K562 (cell line): Measurements from ENCODE around the gene MAN2A1. TPM values are rescaled to one million over a fixed set of nuclear protein-coding genes. Genes with fewer than 3 reads are reported as not detected.

Experiments
- ATAC-seq: fragments of 200-7000 bp; cut with Tn5 transposase; 3 replicates; pipeline ENCODE4 v1.9.1; 2020; ENCODE audit warnings: moderate library complexity
- BruUV-seq: library from RNA; stranded (reverse); fragments of 400-500 nt; replicated peaks from 2 replicates; lab custom pipeline; 2021; lab: Mats Ljungman, UMichigan
- CTCF ChIA-PET: fragments of 300-600 bp; formaldehyde crosslinking; extraction: SDS; loops from one replicate; lab custom pipeline; 2021; ENCODE audit warnings: low intra/inter-chr PET ratio; lab: Yijun Ruan, JAX
- POLR2A ChIA-PET: fragments of 300-600, 350-650 bp; sonication (Branson Sonifier 250); formaldehyde crosslinking; extraction: SDS; loops from one replicate; lab custom pipeline; 2021; ENCODE audit warnings: antibody characterized with exemption, inconsistent platforms; lab: Yijun Ruan, JAX
- DNase-seq, 4 experiments: peaks; one replicate each; pipeline versions ENCODE4 v3.0.0 to v3.0.0-alpha.2; 2011 to 2018; ENCODE audit warnings: low spot score in 3 of 4, mixed read lengths in 3 of 4; ENCODE audit errors: extremely low read depth in 1 of 4
- FAIRE-seq: peaks from 2 replicates; lab custom pipeline; 2011; peaks lifted over from hg19 to GRCh38; lab: Jason Lieb, UNC
- H2AFZ ChIP-seq: 2 replicates; pipeline ENCODE4 v1.6.0; 2011; ENCODE audit warnings: low read depth, low read length, control low read depth, inconsistent platforms
- H3K27ac ChIP-seq: fragments of 200-600 bp; 3 replicates; pipeline ENCODE4 v1.8.0; 2011; ENCODE audit warnings: low read depth, mild to moderate bottlenecking, control low read depth, inconsistent platforms, low read length, moderate library complexity, mixed read lengths; ENCODE audit errors: extremely low read depth
- H3K27me3 ChIP-seq, 2 experiments: fragments of 300-600 bp in 1 of 2; 2 replicates in 1 of 2; 3 replicates in 1 of 2; pipeline versions ENCODE4 v1.6.0 to v1.8.0; 2011; ENCODE audit warnings: inconsistent platforms in 2 of 2, low read length in 2 of 2, mild to moderate bottlenecking in 1 of 2, mixed read lengths in 1 of 2, moderate library complexity in 1 of 2; ENCODE audit not compliant: control insufficient read depth in 2 of 2, insufficient read depth in 2 of 2
- H3K36me3 ChIP-seq: fragments of 300-600 bp; 3 replicates; pipeline ENCODE4 v1.8.0; 2011; ENCODE audit warnings: mild to moderate bottlenecking, low read length, inconsistent platforms; ENCODE audit not compliant: control insufficient read depth, insufficient read depth
- H3K4me1 ChIP-seq, 2 experiments: fragments of 200-600 bp in 1 of 2; replicated peaks in 1 of 2; 2 replicates in 1 of 2; 3 replicates in 1 of 2; pipeline versions ENCODE4 v1.5.1 to v1.8.0; 2011; ENCODE audit warnings: inconsistent platforms in 2 of 2, low read length in 2 of 2, mild to moderate bottlenecking in 1 of 2, mixed read lengths in 1 of 2, moderate library complexity in 1 of 2; ENCODE audit not compliant: control insufficient read depth in 2 of 2, insufficient read depth in 2 of 2
- H3K4me2 ChIP-seq: 2 replicates; pipeline ENCODE4 v1.6.1; 2011; ENCODE audit warnings: low read length, control low read depth, inconsistent platforms, mixed read lengths; ENCODE audit not compliant: insufficient read depth
- H3K4me3 ChIP-seq: fragments of 200-600 bp; sonication (generic), shearing (Covaris generic); 2 replicates; pipeline ENCODE4 v1.5.1; 2016; ENCODE audit warnings: control low read depth, inconsistent platforms
- H3K79me2 ChIP-seq: fragments of 200-600 bp; 3 replicates; pipeline ENCODE4 v1.8.0; 2011; ENCODE audit warnings: low read length, inconsistent platforms; ENCODE audit not compliant: control insufficient read depth, insufficient read depth
- H3K9ac ChIP-seq, 2 experiments: 2 replicates each; pipeline versions ENCODE4 v1.6.0 to v1.6.1; 2011; ENCODE audit warnings: low read depth in 2 of 2, low read length in 2 of 2, control low read depth in 1 of 2, inconsistent platforms in 1 of 2, mild to moderate bottlenecking in 1 of 2, mixed read lengths in 1 of 2; ENCODE audit not compliant: insufficient read depth in 1 of 2
- H3K9me1 ChIP-seq: one replicate; pipeline ENCODE4 v1.6.0; 2011; ENCODE audit warnings: inconsistent platforms, mild to moderate bottlenecking, low read length, moderate library complexity; ENCODE audit not compliant: control insufficient read depth, insufficient read depth
- H3K9me3 ChIP-seq: replicated peaks from 2 replicates; pipeline ENCODE4 v1.5.1; 2011; ENCODE audit warnings: low read depth, low read length, inconsistent platforms; ENCODE audit not compliant: control insufficient read depth, insufficient read depth
- H4K20me1 ChIP-seq: replicated peaks from 2 replicates; pipeline ENCODE4 v1.6.1; 2011; ENCODE audit warnings: low read length, inconsistent platforms, mixed read lengths; ENCODE audit not compliant: control insufficient read depth, insufficient read depth
- FOXJ3 ChIP-seq: sonication (generic); formaldehyde crosslinking; IDR thresholded peaks from 2 replicates; pipeline ENCODE4 v1.4.0; 2020; ENCODE audit warnings: mild to moderate bottlenecking, missing genetic modification reagents
- GATA2 ChIP-seq: sonication (generic); formaldehyde crosslinking; IDR thresholded peaks from 2 replicates; pipeline ENCODE4 v1.4.0; 2020; ENCODE audit warnings: mild to moderate bottlenecking, missing genetic modification reagents
- PHTF2 ChIP-seq: fragments of 250-450 bp; sonication (Bioruptor Pico); IDR thresholded peaks from 2 replicates; pipeline ENCODE4 v1.5.0; 2021; ENCODE audit warnings: mild to moderate bottlenecking
- ZBED1 ChIP-seq: IDR thresholded peaks from 2 replicates; pipeline ENCODE4 v1.6.1; 2014
- ZNF175 ChIP-seq: fragments of 200-800 bp; sonication (Bioruptor generic); IDR thresholded peaks from 2 replicates; pipeline ENCODE4 v1.6.1; 2016; ENCODE audit warnings: low read depth, mild to moderate bottlenecking, missing genetic modification characterization, missing compliant biosample characterization
- ZNF347 ChIP-seq: fragments of 450-650 bp; formaldehyde crosslinking; IDR thresholded peaks from 2 replicates; pipeline ENCODE4 v1.4.0; 2020; ENCODE audit warnings: low read depth, mild to moderate bottlenecking, moderate library complexity
- WGBS: fragments of 100-300 bp; shearing (Covaris generic); methylation state at CpG from one replicate; pipeline ENCODE4 v1.1.6; 2016; ENCODE audit warnings: low coverage, mixed read lengths; ENCODE audit not compliant: insufficient coverage; ENCODE audit errors: missing lambda C conversion rate; 5-methylcytosine and 5-hydroxymethylcytosine counted together
- in situ Hi-C: fragments of 300-500 bp; cut with MboI; formaldehyde crosslinking; loops from 4 replicates; pipeline ENCODE4 v1.15.0; 2018; ENCODE audit warnings: inconsistent platforms, mixed read lengths
- intact Hi-C: fragments of 100-400 bp; cut with micrococcal nuclease; formaldehyde crosslinking; loops from 2 replicates; pipeline ENCODE4 v1.14.2; 2022
- polyA plus RNA-seq, 8 experiments: library from polyadenylated mRNA; depleted of rRNA in 4 of 8; stranded (reverse) in 5 of 8; unstranded in 3 of 8; fragments of >200 nt; fragmentation: Nextera tagmentation in 2 of 8; fragmentation: Illumina TruSeq in 1 of 8; extraction: Ambion mirVana in 2 of 8; extraction: Trizol in 1 of 8; gene quantifications; 2 replicates each; pipeline versions ENCODE4 v1.2.1 to v1.2.3, GENCODE V29; 2011 to 2014; ENCODE audit warnings: inconsistent platforms in 1 of 8, missing spikeins in 1 of 8
- total RNA-seq, 7 experiments: library from RNA; depleted of rRNA in 6 of 7; stranded (reverse); fragments of >200 nt in 6 of 7; fragmentation: Illumina TruSeq in 2 of 7; extraction: Trizol in 2 of 7; gene quantifications; 2 replicates each; pipeline versions ENCODE4 v1.2.1 to v1.2.3, GENCODE V29; 2011 to 2021; ENCODE audit warnings: low replicate concordance in 1 of 7
- TF ChIP-seq, protein P1 (sequence below): fragments of 450-650 bp; formaldehyde crosslinking; IDR thresholded peaks from 2 replicates; pipeline ENCODE4 v1.4.0; 2022; ENCODE audit warnings: mild to moderate bottlenecking, moderate library complexity
- TF ChIP-seq, protein P2 (sequence below): fragments of 150-350 bp; conservative IDR thresholded peaks from 2 replicates; pipeline ENCODE4 v1.6.1; 2014; ENCODE audit warnings: low read length
- TF ChIP-seq, protein P3 (sequence below): sonication (generic); formaldehyde crosslinking; IDR thresholded peaks from 2 replicates; pipeline ENCODE4 v1.8.0; 2022; ENCODE audit warnings: missing genetic modification reagents, mild to moderate bottlenecking, borderline replicate concordance

The MAN2A1 gene
- total and polyA plus RNA-seq, 9 of the 15 experiments (the other 6 are each of a cell fraction or from before 2014, with no cell fraction given), result 5.2 to 32.0 (median 19.8) TPM

DNA sequence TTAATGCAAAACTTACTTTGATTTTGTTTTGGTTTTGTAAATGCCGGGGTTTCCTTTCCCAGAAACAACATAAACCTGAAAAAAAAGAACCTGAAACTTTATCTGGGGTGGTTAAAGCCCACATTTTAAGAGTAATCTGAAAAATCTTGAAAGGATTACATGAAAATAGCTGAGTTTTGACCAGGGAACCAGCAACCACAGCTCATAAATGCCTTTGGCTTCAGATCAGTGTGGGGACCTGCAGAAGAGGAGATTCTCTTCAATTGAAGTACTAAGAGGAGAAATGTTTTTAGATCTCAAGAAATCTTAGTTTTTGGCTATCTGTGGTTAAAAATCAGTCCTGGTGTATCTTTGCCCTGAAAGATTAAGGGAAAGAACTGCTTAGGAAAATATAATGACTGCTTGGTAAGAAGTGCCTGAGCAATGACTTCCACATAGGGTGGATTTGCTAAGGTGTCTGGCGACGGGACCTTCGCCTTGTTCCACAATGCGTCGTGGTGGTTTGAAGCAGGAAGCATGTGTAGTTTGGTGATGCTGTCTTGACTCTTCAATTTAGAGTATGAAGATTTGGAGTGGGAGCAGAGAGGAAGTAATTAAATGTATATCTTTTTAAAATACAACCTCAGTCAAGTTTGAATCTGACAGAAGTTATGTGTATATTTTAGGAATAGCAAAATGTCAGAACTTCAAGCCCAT lies 186.5 kb downstream of the MAN2A1 start (continued):
- TF ChIP-seq ZNF175 (no peak), PHTF2 (CRISPR knock-in tag) (no peak), ZBED1 (no peak)
- TF ChIP-seq, protein P1, sequence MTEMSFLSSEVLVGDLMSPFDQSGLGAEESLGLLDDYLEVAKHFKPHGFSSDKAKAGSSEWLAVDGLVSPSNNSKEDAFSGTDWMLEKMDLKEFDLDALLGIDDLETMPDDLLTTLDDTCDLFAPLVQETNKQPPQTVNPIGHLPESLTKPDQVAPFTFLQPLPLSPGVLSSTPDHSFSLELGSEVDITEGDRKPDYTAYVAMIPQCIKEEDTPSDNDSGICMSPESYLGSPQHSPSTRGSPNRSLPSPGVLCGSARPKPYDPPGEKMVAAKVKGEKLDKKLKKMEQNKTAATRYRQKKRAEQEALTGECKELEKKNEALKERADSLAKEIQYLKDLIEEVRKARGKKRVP (CRISPR knock-in tag), result no peak
- TF ChIP-seq, protein P2, sequence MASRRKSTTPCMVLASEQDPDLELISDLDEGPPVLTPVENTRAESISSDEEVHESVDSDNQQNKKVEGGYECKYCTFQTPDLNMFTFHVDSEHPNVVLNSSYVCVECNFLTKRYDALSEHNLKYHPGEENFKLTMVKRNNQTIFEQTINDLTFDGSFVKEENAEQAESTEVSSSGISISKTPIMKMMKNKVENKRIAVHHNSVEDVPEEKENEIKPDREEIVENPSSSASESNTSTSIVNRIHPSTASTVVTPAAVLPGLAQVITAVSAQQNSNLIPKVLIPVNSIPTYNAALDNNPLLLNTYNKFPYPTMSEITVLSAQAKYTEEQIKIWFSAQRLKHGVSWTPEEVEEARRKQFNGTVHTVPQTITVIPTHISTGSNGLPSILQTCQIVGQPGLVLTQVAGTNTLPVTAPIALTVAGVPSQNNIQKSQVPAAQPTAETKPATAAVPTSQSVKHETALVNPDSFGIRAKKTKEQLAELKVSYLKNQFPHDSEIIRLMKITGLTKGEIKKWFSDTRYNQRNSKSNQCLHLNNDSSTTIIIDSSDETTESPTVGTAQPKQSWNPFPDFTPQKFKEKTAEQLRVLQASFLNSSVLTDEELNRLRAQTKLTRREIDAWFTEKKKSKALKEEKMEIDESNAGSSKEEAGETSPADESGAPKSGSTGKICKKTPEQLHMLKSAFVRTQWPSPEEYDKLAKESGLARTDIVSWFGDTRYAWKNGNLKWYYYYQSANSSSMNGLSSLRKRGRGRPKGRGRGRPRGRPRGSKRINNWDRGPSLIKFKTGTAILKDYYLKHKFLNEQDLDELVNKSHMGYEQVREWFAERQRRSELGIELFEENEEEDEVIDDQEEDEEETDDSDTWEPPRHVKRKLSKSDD, result no peak

DNA sequence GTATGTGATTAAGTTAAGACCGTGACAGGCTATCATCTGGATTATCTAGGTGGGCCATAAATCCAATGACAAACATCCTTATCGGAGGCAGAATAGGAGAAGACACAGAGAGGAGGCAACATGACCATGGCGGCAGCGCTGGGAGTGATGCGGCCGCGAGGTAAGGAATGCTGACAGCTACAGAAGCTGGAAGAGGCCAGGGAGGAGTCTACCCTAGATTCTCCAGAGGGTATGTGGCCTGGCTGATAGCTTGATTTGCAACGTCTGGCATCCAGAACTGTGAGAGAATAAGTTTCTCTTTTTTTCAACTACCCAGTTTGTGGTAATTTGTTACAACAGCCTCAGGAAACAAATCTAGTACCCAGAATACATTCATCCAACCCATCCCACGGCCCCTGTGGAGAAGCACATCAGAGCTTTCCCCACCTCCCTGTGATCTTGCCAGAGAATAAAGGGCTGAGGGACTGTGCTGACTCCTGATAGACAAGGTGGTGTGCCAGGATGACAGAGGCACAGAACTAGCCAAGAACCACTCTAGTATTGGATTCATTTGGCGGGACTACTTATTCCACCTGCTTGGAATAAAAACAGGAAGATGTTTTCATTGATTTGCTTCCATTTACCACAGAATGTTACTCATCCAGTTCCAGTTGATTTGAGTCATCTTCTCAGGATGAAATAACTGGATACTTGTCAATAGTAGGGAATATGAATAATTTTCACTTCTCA lies 187.4 kb downstream of the MAN2A1 start:
- Histone ChIP-seq H3K27me3 (peaks cover 8 to 16% of the 10 kb centered on the region in 2 experiments; a peak in 3 of 5 replicates), H4K20me1 (no peaks in the 10 kb centered on the region), H3K9me1 (no peaks in the 10 kb centered on the region), H3K9me3 (no peaks in the 10 kb centered on the region), H2AFZ (no peak overlapping the region), H3K36me3 (no peaks in the 10 kb centered on the region), H3K9ac (no peak overlapping the region), H3K27ac (no peak overlapping the region), H3K4me1 (no peaks in the 10 kb centered on the region), H3K4me3 (no peak overlapping the region), H3K4me2 (no peak overlapping the region), H3K79me2 (no peaks in the 10 kb centered on the region)
- ATAC-seq, result no peak
- intact Hi-C loops (no loop called here), in situ Hi-C loops (no loop called here)
- no peak for DNase-seq
- BruUV-seq, result no TSS peak
- 4% methylated on average over 10 of the region's 10 CpGs for WGBS
- POLR2A ChIA-PET, result interaction anchor here (0.6 kb wide), 1 partner anchor 187 kb away, joined by 3 read pairs; the partner anchor contains the start of gene MAN2A1
- TF ChIP-seq, protein P3, sequence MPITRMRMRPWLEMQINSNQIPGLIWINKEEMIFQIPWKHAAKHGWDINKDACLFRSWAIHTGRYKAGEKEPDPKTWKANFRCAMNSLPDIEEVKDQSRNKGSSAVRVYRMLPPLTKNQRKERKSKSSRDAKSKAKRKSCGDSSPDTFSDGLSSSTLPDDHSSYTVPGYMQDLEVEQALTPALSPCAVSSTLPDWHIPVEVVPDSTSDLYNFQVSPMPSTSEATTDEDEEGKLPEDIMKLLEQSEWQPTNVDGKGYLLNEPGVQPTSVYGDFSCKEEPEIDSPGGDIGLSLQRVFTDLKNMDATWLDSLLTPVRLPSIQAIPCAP (CRISPR knock-in tag), result no peak
- TF ChIP-seq FOXJ3 (CRISPR knock-in tag), result no peak
- no peak for TF ChIP-seq GATA2 (CRISPR knock-in tag)
- no peak for TF ChIP-seq ZNF347 (CRISPR knock-in tag)
- no peak for FAIRE-seq
- CTCF ChIA-PET, result no interaction called here
